ENCODE data around the gene ADK.

The ADK gene

GRCh38 chr10:74361678-74362077, 210.7 kb downstream of the ADK start:
- no peak for DNase-seq (ENCODE audit: low spot score)

GRCh38 chr10:74363727-74364126, 212.7 kb downstream of the ADK start:
- no peak for DNase-seq (ENCODE audit: low spot score)

GRCh38 chr10:74365109-74365508, 214.1 kb downstream of the ADK start:
- DNase-seq (ENCODE audit: low spot score): no peak

- DNase-seq (ENCODE audit: low spot score): no peak
Observed at GRCh38 chr10:74371696-74372095, 220.7 kb downstream of the ADK start.

- no peak for DNase-seq (ENCODE audit: low spot score)
Observed at GRCh38 chr10:74373059-74373458, 222.0 kb downstream of the ADK start.

GRCh38 chr10:74377476-74377875, 226.5 kb downstream of the ADK start:
- DNase-seq (ENCODE audit: low spot score): no peak

- DNase-seq (ENCODE audit: low spot score): no peak
Observed at GRCh38 chr10:74379474-74379873, 228.5 kb downstream of the ADK start.

GRCh38 chr10:74380795-74381194, 229.8 kb downstream of the ADK start:
- no peak for DNase-seq (ENCODE audit: low spot score)

GRCh38 chr10:74381291-74381853, 230.4 kb downstream of the ADK start:
- DNase-seq (ENCODE audit: low spot score): no peak

- DNase-seq (ENCODE audit: low spot score): no peak
Observed at GRCh38 chr10:74382663-74383062, 231.6 kb downstream of the ADK start.

- no peak for DNase-seq (ENCODE audit: low spot score)
Observed at GRCh38 chr10:74383642-74384041, 232.6 kb downstream of the ADK start.

GRCh38 chr10:74384615-74385183, 233.7 kb downstream of the ADK start:
- no peak for DNase-seq (ENCODE audit: low spot score)

GRCh38 chr10:74388801-74389200, 237.8 kb downstream of the ADK start:
- no peak for DNase-seq (ENCODE audit: low spot score)

- no peak for DNase-seq (ENCODE audit: low spot score)
Observed at GRCh38 chr10:74391786-74392185, 240.8 kb downstream of the ADK start.

- DNase-seq (ENCODE audit: low spot score): no peak
Observed at GRCh38 chr10:74394416-74394969, 243.5 kb downstream of the ADK start.

- no peak for DNase-seq (ENCODE audit: low spot score)
Observed at GRCh38 chr10:74400186-74400585, 249.2 kb downstream of the ADK start.

- DNase-seq (ENCODE audit: low spot score): no peak
Observed at GRCh38 chr10:74406006-74406405, 255.0 kb downstream of the ADK start.

GRCh38 chr10:74415146-74415839, 264.3 kb downstream of the ADK start:
- no peak for DNase-seq (ENCODE audit: low spot score)

GRCh38 chr10:74417397-74417796, 266.4 kb downstream of the ADK start:
- no peak for DNase-seq (ENCODE audit: low spot score)

GRCh38 chr10:74418285-74418872, 267.4 kb downstream of the ADK start:
- DNase-seq (ENCODE audit: low spot score): no peak

GRCh38 chr10:74419491-74419951, 268.5 kb downstream of the ADK start:
- no peak for DNase-seq (ENCODE audit: low spot score)

- DNase-seq (ENCODE audit: low spot score): peak; percentile 12
Observed at GRCh38 chr10:74419958-74420375, 268.9 kb downstream of the ADK start.

GRCh38 chr10:74424565-74424964, 273.5 kb downstream of the ADK start:
- no peak for DNase-seq (ENCODE audit: low spot score)

Data from hepatic stellate cell (primary cell).